GM23248 (cell line): ENCODE results near the gene P2RX1. TPM values are rescaled to one million over a fixed set of nuclear protein-coding genes. Genes with fewer than 3 reads are reported as not detected.

ENCODE experiments used
- DNase-seq: peaks from one replicate; pipeline ENCODE4 v3.0.0-alpha.2; 2015
- H2AFZ ChIP-seq: fragments of 200-600 bp; sonication (generic); 2 replicates; pipeline ENCODE4 v1.6.1; 2016; ENCODE audit warnings: antibody characterized with exemption
- H3F3A ChIP-seq: fragments of 200-600 bp; sonication (generic); 2 replicates; pipeline ENCODE4 v1.6.1; 2016; ENCODE audit warnings: mild to moderate bottlenecking, antibody characterized with exemption, mixed run types; ENCODE audit not compliant: insufficient read depth
- H3K27ac ChIP-seq: fragments of 200-600 bp; sonication (generic); 2 replicates; pipeline ENCODE4 v1.5.1; 2016; ENCODE audit warnings: mild to moderate bottlenecking
- H3K27me3 ChIP-seq: fragments of 200-600 bp; sonication (generic); replicated peaks from 2 replicates; pipeline ENCODE4 v1.6.1; 2016; ENCODE audit warnings: mild to moderate bottlenecking; ENCODE audit not compliant: insufficient read depth
- H3K36me3 ChIP-seq: fragments of 200-600 bp; sonication (generic); 2 replicates; pipeline ENCODE4 v1.6.1; 2016; ENCODE audit warnings: low read depth, mild to moderate bottlenecking
- H3K4me1 ChIP-seq: fragments of 200-600 bp; sonication (generic); 2 replicates; pipeline ENCODE4 v1.6.1; 2016; ENCODE audit warnings: mild to moderate bottlenecking; ENCODE audit not compliant: insufficient read depth
- H3K4me2 ChIP-seq: fragments of 200-600 bp; sonication (generic); one replicate; pipeline ENCODE4 v1.6.1; 2016; ENCODE audit warnings: mild to moderate bottlenecking; ENCODE audit not compliant: unreplicated experiment
- H3K4me3 ChIP-seq: fragments of 200-600 bp; sonication (generic); 2 replicates; pipeline ENCODE4 v1.5.1; 2016; ENCODE audit warnings: mild to moderate bottlenecking
- H3K79me2 ChIP-seq: fragments of 200-600 bp; sonication (generic); 2 replicates; pipeline ENCODE4 v1.6.1; 2016; ENCODE audit warnings: mild to moderate bottlenecking; ENCODE audit not compliant: insufficient read depth
- H3K9ac ChIP-seq: fragments of 200-600 bp; sonication (generic); 2 replicates; pipeline ENCODE4 v1.6.1; 2016; ENCODE audit warnings: mild to moderate bottlenecking
- H3K9me2 ChIP-seq: fragments of 200-600 bp; sonication (generic); 2 replicates; pipeline ENCODE4 v1.6.1; 2016; ENCODE audit warnings: mixed run types, mild to moderate bottlenecking, moderate library complexity; ENCODE audit not compliant: insufficient read depth
- H3K9me3 ChIP-seq: fragments of 200-600 bp; sonication (generic); one replicate; pipeline ENCODE4 v1.6.1; 2017; ENCODE audit warnings: low read depth
- H4K20me1 ChIP-seq: fragments of 200-600 bp; sonication (generic); 2 replicates; pipeline ENCODE4 v1.6.0; 2016; ENCODE audit not compliant: insufficient read depth
- EZH2 ChIP-seq: fragments of 200-600 bp; sonication (generic); IDR thresholded peaks from 2 replicates; pipeline ENCODE4 v1.6.1; 2018; ENCODE audit warnings: antibody characterized with exemption, mild to moderate bottlenecking; ENCODE audit not compliant: insufficient read depth, poor library complexity, severe bottlenecking
- EZH2phosphoT487 ChIP-seq: fragments of 200-600 bp; sonication (generic); IDR thresholded peaks from 2 replicates; pipeline ENCODE4 v1.6.1; 2018; ENCODE audit warnings: antibody characterized with exemption, moderate library complexity, mild to moderate bottlenecking, low read depth; ENCODE audit not compliant: insufficient read depth
- WGBS, 2 experiments: methylation state at CpG; one replicate each; pipeline ENCODE4 v1.1.6; 2015 to 2017; ENCODE audit warnings: low lambda C conversion rate in 2 of 2, low coverage in 1 of 2; ENCODE audit errors: missing lambda C conversion rate in 2 of 2; 5-methylcytosine and 5-hydroxymethylcytosine counted together
- in situ Hi-C: fragments of 300-500 bp; cut with MboI; formaldehyde crosslinking; loops from 2 replicates; pipeline ENCODE4 v1.15.0; 2020
- polyA plus RNA-seq: library from polyadenylated mRNA; unstranded; fragments of >200 nt; fragmentation: Nextera tagmentation; extraction: Ambion mirVana; gene quantifications from 2 replicates; pipeline ENCODE4 v1.2.1, GENCODE V29; 2016
- total RNA-seq: library from RNA; depleted of rRNA; stranded (reverse); fragments of >200 nt; shearing (Covaris generic); gene quantifications from 2 replicates; pipeline ENCODE4 v1.2.3, GENCODE V29; 2014

P2RX1 gene
- total and polyA plus RNA-seq, 2 experiments from 2014 or later = not detected

DNA sequence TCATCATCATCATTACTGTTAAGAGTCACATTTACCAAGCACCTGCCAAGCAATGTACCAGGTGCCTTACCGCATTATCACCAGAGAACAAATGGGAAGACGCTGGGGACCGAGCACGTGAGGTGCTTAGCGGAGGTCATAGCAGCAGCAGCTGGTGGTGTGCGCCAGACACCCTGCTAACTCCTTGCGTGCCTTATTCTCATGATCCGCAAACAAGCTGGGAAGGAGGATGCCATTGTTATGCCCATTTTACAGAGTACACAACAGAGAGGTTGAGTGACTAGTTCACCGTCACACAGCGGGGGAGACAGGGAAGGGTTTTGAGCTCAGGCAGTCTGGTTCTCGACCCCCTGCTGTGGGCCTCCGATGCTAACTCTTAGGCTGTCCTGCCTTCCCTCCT lies 40.7 kb upstream of the P2RX1 start:
- no peak for DNase-seq
- H3K36me3 ChIP-seq = no peaks in the 10 kb centered on the region
- in situ Hi-C loops = no loop called here
- H2AFZ ChIP-seq = no peak overlapping the region
- WGBS, 2 experiments = 92 to 93% methylated on average over 12 of the region's 12 CpGs
- peaks cover 5% of the 10 kb centered on the region; the same call in 1 of the 2 replicates for H3K27me3 ChIP-seq
- H3K9ac ChIP-seq = no peak overlapping the region
- no peaks in the 10 kb centered on the region for H3K79me2 ChIP-seq
- H3K27ac ChIP-seq = no peak overlapping the region
- H4K20me1 ChIP-seq = no peaks in the 10 kb centered on the region
- no peak overlapping the region for H3K4me2 ChIP-seq
- H3K9me2 ChIP-seq = no peaks in the 10 kb centered on the region
- no peak overlapping the region for H3K4me3 ChIP-seq
- no peaks in the 10 kb centered on the region for H3F3A ChIP-seq
- no peak for TF ChIP-seq EZH2phosphoT487
- no peak for TF ChIP-seq EZH2
- no peaks in the 10 kb centered on the region for H3K9me3 ChIP-seq
- no peaks in the 10 kb centered on the region for H3K4me1 ChIP-seq

DNA sequence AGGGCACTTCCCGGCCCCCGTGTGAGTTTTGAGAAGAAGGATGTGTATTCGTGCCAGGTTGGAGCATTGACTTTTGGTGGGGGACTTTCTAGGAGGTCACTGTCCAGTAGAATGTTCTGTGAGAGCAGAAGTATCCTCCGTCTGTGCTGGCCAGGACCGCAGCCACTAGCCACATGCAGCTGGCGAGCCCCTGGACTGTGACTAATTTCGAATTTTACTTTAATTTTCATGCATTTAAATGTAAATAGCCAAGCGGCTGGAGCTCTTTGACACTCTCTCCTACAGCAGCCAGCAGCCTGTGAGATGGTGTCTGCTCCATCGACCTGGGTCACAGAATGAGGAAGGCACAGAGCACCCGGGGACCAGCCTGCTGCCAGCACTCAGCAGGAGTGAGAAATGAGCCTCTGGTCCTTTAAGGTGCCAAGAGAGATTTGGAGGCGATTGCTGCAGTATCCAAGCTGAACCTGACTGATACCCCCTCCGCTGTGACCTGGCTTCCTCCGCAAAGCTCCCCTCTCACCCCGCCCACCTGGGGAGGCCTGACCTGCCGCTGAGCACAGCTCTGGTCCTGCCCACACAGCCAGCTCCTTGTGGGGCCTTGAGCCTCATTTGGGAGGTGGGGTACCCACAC lies 40.2 kb upstream of the P2RX1 start:
- DNase-seq = no peak

DNA sequence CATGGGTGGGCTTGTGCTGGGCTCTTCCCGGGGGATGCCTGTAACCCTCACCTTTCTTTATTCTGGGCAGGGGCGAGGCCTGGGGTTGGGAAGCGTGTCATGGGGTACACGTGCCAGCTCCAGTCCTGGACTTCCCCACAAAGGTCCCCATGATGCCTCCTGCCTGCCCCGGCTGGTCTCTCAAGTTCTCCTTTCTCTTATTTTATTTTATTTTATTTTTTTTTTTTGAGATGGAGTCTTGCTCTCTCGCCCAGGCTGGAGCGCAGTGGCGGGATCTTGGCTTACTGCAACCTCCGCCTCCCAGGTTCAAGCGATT lies 39.4 kb upstream of the P2RX1 start:
- no peaks in the 10 kb centered on the region for H3K9me3 ChIP-seq
- no peaks in the 10 kb centered on the region for H3K27me3 ChIP-seq
- no peak overlapping the region for H3K4me2 ChIP-seq
- no peaks in the 10 kb centered on the region for H3K79me2 ChIP-seq
- H3K9ac ChIP-seq = no peak overlapping the region
- H3K36me3 ChIP-seq = no peaks in the 10 kb centered on the region
- 73 to 77% methylated on average over 10 of the region's 10 CpGs for WGBS, 2 experiments
- H3K9me2 ChIP-seq = no peaks in the 10 kb centered on the region
- H3K27ac ChIP-seq = no peak overlapping the region
- no peaks in the 10 kb centered on the region for H3K4me1 ChIP-seq
- no peaks in the 10 kb centered on the region for H3F3A ChIP-seq
- H4K20me1 ChIP-seq = no peaks in the 10 kb centered on the region
- no peak for TF ChIP-seq EZH2phosphoT487
- TF ChIP-seq EZH2 = no peak
- no peak for DNase-seq
- H3K4me3 ChIP-seq = no peak overlapping the region
- no peak overlapping the region for H2AFZ ChIP-seq
- in situ Hi-C loops = no loop called here

More for the DNA sequence above, 40.2 kb upstream of the P2RX1 start:
- Histone ChIP-seq H3F3A (no peaks in the 10 kb centered on the region), H3K79me2 (no peaks in the 10 kb centered on the region), H2AFZ (no peak overlapping the region), H3K4me1 (no peaks in the 10 kb centered on the region), H3K4me3 (no peak overlapping the region), H3K27ac (no peak overlapping the region), H3K27me3 (no peaks in the 10 kb centered on the region), H3K4me2 (no peak overlapping the region), H3K9ac (no peak overlapping the region), H3K9me3 (no peaks in the 10 kb centered on the region), H3K36me3 (no peaks in the 10 kb centered on the region), H4K20me1 (no peaks in the 10 kb centered on the region), H3K9me2 (no peaks in the 10 kb centered on the region)
- TF ChIP-seq EZH2 (no peak), EZH2phosphoT487 (no peak)
- in situ Hi-C loops = no loop called here
- 50 to 52% methylated on average over 15 of the region's 15 CpGs for WGBS, 2 experiments

DNA sequence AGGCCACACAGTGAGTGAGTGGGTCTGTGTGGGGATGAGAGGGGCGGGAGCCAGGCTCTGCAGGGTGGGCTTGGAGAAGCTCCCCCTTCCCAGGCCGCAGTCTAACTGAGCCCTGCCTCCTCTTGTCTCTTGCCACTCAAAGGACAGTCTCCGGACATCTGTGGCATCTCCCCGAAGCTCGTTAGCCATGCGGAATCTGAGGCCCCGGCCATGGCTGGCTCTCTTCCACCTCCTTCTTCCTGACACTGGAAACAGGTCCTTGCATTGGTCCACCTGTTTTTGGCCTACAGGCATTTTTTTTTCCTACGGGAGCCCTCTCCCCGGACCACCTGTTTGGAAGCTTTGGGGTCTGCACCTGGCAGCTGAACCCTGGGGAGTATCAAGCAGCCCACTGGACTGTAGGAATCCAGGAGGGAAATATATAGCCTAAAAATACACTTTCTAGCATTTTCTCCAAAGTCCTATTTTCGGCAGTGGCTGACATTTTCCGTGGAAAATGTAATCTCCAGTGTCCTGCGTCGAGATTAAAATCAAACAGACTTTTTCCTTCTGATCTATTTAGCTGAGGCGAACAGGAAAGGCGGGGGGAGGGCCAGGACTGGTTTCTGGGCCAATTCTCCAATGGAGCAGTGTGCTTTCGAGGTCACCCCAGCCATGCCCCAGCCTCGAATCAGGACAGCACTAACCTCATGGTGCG lies 38.9 kb upstream of the P2RX1 start:
- WGBS, 2 experiments = 63 to 68% methylated on average over 13 to 18 of the region's 18 CpGs
- Histone ChIP-seq H3K27ac (no peak overlapping the region), H3K36me3 (no peaks in the 10 kb centered on the region), H3F3A (no peaks in the 10 kb centered on the region), H2AFZ (no peak overlapping the region), H3K4me2 (no peak overlapping the region), H3K27me3 (no peaks in the 10 kb centered on the region), H3K9ac (no peak overlapping the region), H3K9me3 (no peaks in the 10 kb centered on the region), H3K79me2 (no peaks in the 10 kb centered on the region), H4K20me1 (no peaks in the 10 kb centered on the region), H3K4me1 (no peaks in the 10 kb centered on the region), H3K4me3 (no peak overlapping the region), H3K9me2 (no peaks in the 10 kb centered on the region)
- no peak for DNase-seq
- TF ChIP-seq EZH2phosphoT487 (no peak), EZH2 (no peak)
- in situ Hi-C loops = no loop called here
